NCI-H1105 (cell line): ENCODE data around the gene PRKX.
"Not testable (repeated sequence)": the region's sequence is repeated elsewhere in the genome, so short reads cannot be mapped to it uniquely, and the experiment has no call there.

Experiments
- DNase-seq: peaks from one replicate; lab custom pipeline; 2025; lab: John Stamatoyannopoulos, UW

Gene PRKX

DNA sequence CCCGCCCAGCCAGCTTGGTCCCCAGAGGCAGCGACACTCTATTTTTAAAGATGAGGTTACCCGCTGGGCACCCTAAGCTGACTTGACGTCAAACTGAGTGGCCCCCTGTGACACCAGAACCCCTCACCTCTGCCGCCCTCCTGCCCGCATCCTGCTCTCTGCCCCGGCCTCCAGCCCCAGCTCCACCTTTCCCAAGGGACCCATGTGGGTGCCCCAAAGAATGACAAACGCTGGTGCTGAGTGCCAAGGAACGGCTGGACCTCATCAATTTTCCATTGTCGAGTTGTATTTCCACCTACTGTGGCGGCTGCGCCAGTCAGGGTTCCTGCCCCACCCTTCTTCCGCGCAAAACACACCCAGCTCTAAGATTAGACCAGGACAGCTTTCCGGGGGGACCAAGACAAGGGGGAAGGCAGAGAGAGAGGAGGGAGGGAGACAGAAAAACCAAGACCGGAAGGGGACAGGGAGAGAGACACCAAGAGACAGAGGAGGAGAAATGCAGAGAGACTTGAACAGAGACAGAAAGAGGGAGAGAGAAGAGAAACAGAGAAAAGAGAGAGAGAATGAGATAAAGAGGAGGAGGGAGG lies 2.0 kb downstream of the PRKX start:
- DNase-seq = no peak

DNA sequence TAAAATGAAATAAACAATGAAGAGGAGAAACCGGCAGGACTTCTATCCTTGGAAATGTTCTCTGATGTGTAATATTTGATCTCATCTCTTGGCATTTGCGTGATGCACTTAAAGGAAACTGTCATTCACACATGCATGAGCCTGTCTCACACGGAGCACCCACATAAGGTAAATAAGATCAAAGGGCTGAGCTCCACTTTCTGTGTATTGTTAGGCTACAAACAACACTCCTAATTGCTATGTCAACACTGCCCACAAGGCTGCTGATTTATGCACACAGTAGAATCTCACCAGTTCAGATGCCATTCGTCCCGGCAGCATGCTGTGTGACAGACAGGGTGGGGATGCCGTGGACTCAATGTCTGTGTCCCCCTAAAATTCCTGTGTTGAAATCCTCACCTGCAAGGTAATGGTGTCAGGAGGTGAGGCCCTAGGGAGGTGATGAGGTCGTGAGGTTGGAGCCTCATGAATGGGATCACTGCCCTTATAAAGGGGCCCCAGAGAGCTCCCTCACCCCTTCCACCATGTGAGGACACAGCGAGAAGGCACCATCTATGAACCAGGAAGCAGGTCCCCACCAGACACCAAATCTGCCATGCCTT lies 5.7 kb downstream of the PRKX start:
- not testable (repeated sequence) for DNase-seq

DNA sequence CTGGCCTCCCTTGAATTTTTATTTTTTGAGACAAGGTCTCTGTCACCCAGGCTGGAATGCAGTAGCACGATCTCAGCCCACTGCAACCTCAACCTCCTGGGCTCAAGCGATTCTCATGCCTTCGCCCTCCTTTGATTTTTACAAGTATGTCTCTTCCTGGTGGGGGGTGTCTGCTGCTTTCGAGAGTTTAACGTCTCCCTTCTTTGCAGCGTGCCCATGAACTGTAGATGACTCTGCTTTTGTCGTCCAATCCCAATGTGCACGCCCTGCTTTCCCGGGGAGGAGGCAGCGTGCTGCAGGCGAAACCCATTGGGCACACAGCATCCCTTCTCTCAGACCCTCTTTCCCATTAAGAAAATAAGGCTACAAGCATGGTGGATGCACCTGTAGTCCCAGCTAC lies 7.0 kb downstream of the PRKX start:
- DNase-seq = no peak

DNA sequence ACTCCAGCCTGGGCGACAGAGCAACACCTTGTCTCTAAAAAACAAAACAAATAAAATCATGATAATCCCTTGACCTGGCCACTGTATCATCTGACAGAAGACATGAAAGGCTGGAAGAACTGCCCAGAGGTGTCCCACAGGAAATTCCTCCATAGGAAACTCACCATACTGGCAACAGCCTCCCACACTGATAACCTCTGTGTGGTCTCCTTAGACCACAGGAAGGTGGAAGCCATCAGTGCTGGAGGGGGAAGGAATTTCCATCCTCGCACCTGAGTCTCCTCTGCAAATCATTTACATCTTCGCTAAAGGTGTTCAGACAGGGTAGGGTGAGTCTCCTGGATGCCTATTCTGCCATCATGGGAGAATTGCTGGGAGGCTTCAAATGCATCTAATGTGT lies 10.2 kb downstream of the PRKX start:
- DNase-seq = not testable (repeated sequence)

DNA sequence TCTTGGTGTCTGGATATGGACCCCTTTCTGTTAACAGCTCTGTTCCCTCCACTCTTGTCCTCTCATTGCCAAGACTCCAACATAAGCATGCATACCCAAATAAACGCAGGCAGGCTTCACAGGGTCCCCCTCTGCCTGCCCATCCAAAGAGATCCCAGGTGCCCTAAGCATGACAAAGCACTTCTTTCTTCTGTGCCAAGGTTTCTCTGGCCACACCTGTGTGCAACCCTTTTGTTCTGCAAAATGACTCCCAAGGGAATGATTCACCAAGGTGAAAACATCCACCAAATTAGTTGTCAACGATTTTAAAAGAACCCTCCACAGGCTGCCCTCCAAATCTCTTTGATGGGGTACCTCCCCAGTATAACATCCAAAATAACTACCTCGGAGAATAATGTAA lies 11.4 kb downstream of the PRKX start:
- not testable (repeated sequence) for DNase-seq

DNA sequence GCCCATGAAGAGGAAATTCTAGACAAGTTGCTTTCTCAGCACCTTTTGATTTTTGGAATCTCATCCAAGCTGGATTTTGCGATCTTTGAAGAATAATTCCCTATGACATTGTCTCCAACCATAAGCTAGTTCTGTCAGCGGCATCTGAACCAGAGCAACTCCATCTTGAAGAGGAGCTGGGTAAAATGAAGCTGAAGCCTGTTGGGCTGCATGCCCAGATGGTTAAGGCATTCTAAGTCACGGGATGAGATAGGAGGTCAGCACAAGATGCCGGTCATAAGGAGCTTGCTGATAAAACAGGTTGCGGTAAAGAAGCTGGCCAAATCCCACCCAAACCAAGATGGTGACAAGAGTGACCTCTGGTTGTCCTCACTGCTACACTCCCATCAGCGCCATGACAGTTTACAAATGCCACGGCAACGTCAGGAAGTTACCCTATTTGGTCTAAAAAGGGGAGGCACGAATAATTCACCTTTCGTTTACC lies 12.0 kb downstream of the PRKX start:
- not testable (repeated sequence) for DNase-seq

DNA sequence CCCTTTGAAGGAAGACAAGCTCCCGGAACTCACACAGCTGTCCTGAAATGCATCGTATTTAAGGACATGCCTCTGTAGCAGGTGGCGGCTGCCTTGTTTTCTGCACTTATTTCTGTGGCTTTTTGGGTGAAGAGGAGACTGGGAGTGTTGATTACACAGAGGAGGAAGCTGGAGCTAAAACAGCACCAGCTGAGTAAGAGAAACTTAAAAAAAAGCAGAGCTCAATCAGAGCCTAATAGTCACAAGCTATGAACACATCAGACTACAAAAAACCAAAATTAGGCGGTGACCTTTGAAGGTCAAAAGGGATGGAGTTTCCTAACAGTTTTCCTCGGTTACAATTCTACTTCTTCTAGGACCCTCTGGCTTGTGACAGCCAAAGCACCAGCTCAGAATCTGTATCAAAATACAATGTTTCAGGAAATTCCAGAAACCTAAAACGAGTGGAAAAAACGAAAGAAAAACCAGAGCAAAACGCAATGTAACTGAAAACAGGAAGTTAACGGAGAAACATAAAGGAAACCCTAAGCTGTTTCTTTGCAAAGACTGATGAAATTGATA lies 13.5 kb downstream of the PRKX start:
- no peak for DNase-seq

DNA sequence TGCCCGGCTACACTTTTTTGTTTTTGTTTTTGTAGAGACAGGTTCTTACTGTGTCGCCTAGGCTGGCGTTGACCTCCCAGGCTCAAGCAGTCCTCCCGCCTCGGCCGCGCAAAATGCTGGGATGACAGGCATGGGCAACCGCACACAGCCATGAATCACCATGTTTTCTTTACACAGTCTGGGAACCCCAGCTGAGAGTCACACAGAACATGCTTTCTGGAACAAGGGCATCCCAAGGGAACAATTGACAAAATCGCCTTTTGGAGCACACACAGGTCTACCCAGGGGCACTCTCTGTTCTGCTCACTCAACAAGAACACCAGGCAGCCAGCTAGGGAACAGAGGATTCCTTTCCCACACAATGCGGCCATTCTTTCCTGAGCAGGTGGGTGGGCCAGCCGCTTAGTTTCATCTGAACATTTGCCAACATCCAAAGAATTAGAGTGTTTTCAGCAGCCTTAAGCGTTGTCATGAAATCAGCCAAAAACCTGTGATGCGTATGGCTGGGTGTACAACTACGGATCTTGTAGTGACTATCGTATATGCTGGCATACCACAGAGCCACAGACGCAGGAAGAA lies 15.7 kb downstream of the PRKX start:
- DNase-seq = peak; percentile 53

DNA sequence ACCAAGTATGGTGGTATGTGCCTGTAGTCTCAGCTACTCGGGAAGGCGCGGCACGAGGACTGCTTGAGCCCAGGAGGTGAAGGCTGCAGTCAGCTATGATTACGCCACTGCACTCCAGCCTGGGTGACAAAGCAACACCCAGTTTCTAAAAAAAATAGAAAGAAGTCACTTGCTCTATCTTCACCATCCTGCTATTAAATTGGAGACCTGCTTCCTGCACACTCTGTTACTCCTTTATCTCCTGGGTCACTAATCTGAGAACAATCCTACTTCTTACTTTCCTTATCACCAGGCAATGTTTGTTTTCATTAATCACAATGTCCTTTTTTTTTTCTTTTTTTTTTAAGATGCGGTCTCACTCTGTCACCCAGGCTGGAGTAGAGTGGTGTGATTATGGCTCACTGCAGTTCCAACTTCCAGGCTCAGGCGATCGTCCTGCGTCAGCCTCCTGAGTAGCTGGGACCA lies 16.2 kb downstream of the PRKX start:
- DNase-seq = no peak

DNA sequence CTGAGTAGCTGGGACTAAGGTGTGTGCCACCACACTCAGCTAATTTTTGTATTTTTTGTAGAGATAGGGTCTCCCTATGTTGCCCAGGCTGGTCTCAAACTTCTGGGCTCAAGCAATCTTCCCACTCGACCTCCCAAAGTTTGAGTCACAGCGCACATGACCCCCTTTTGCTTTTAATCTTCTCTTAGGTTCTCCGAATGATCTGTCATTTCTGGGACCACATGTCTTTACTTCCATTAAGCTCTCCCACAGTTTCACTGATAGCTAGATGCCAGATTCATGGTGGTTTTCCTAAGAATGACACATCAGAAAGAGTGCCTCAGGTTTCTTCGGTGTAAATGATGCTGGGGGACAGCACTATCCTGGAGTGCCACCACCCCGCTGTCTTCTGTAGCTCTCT lies 17.9 kb downstream of the PRKX start:
- DNase-seq = no peak

DNA sequence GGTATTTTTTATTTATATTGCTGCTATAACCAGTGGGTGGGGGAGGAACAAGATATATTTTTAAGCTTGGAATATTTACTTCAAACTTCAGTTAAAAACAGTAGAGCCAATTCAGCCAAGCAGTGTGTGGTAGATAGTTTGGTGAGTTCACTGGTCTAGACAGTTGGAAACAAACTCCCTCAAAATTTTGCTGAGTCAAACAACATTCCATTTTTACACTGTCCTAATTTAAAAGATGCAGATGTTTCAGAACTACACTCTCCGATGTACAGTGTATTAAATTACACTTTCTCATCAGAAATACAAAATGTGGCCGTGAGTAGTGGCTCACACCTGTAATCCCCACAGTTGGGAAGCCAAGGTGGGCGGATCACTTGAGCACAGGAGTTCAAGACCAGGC lies 23.3 kb downstream of the PRKX start:
- no peak for DNase-seq

DNA sequence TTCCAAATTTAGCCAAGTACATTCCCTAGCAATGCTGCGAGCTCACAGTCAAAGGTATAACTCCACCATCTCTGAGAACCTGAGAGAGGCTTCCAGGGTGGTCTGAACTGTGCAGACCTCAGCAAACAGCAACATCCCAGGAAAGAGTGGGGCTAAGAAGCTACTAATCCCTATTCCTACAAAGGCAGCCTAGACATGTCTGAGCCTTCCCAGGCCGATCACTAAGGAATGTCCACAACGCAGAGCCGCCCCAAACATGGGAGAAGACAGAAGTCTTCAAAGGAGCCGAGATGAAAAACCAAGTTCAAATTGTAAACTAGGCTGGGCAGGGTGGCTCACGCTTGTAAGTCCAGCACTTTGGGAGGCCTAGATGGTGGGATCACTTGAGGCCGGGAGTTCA lies 30.2 kb downstream of the PRKX start:
- DNase-seq = not testable (repeated sequence)

DNA sequence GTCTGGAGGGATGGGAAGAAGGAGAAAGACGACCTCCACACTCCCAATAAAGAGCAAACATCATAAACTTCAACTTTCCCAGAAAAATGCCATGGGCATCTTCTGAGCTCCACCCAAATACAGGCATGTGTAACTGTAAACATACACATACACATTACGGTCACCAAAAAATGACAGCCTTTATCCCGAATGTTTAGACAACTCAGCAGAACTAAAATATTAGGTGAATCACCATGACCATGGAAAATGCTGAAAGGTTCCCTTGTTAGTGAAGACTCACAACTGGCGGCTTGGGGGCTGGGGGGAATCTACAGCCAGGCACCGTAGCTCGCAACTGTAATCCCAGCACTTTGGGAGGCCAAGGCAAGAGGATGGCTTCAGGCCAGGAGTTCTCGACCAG lies 33.0 kb downstream of the PRKX start:
- no peak for DNase-seq

DNA sequence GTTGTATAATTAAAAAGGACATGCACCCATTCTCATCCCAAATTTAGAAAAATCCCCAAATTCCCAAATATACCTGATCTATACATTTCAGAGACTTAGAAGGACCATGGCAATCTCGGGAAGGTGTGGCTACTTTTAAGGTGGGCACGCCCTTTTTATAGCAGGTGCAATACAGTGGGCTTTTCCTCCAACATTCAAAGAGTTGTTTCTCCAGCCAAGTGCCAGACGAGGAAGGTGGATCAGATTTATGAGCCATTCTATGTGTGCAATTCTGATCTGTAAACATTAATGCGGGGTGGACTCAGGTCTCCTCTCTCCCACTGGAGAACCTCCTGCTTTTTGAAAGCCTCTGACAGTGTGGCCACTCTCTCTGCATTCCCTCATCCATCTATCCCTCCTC lies 33.8 kb downstream of the PRKX start:
- DNase-seq = no peak

DNA sequence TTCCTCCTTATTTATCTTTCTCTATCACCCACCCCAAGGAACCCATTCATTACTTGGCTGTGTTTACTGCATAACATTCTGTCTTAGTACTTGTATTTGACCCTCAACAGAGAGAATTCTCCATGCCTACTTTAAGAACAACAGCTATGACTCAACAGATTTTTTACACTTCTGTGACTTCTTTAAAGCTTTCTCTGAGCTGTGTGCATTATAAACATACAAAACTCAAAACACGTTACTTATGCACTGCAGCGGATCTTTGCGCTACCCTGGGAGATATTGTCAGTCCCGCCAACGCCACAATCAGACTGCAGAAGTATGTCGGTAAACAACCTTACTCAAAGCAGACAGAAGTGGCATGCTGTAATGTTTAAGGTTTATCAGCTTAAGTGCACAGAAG lies 35.1 kb downstream of the PRKX start:
- no peak for DNase-seq

DNA sequence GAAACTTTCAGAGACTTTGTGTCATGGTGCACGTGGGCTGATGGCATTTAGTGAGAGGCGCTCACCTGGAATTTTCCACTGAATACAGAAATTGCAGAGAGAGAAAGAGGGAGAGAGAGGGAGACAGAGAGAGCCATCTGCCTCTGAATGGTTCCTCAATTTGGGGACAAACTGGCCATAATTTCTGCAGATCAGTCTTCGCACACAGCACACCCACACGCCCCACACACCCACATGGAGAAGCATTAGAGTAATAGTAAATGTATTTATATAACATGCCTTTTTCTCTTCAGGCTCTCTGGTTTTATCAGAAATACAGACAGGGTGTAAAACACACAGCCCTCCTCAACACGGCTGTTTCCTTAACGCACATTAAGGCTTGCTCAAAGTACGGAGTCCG lies 38.6 kb downstream of the PRKX start:
- DNase-seq = no peak

DNA sequence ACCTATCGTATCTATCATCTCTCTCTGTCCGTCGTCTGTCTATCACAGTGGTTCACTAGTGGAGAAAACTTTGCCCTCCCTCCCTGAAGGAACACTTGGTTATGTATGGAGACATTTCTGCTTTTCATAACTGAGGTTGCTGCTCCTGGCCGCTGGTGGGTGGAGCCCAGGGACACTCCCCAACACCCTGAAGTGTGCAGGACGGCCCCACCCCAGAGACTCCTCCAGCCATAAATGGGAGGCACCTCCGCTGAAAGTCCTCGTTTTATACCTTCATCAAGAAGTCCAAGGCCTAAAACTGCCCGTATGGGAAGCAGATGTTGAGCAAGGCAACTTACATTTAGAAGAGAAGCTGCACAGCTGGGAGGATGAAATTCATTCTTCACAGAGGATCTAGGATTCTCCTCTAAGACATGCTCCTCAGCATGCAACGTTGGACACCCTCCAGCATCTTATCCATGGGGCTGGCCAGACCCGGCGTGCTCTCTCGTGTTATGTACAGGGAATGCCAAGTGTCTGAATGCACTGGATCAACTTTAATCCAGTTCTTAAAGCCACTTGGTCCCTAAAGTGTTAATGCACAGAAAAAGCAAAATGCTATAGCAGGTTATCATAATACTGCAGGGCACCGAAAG lies 43.5 kb downstream of the PRKX start:
- DNase-seq = no peak

DNA sequence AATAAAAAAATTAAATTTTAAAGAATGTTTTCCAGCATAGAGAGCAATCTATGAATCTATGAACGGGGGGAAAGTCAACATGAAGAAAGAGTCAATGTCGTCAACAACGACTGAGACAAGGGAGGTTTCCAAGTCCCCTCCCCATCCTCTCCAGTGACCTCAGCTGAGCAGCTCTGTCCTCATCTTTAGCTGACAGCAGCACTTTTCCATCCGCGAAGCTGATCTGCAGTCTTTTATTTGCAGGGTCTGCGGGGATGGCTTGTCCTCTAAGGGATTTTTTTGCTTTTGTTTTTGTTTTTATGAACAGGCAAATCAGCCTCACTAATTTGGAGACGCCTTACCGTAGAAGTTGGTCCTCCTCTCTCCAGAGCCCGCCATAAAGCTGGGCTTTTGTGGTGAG lies 46.5 kb downstream of the PRKX start:
- DNase-seq = no peak

DNA sequence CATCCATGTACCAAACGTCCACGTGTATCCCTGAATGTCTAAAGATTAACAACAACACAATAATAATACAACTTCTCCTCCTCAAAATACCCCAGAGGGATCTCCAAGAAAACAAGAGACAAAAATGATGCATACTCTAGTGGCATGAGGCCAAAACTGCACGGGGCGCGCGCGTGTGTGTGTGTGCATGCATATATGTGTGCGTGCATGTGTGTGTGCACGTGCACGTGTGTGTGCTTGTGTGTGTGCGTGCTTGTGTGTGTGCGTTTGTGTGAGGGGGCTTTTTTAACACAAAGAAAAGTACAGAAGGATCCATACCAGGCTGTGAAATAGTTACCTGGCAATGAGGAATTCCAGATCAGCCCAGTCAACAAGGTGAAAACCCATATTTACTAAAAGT lies 48.5 kb downstream of the PRKX start:
- no peak for DNase-seq

DNA sequence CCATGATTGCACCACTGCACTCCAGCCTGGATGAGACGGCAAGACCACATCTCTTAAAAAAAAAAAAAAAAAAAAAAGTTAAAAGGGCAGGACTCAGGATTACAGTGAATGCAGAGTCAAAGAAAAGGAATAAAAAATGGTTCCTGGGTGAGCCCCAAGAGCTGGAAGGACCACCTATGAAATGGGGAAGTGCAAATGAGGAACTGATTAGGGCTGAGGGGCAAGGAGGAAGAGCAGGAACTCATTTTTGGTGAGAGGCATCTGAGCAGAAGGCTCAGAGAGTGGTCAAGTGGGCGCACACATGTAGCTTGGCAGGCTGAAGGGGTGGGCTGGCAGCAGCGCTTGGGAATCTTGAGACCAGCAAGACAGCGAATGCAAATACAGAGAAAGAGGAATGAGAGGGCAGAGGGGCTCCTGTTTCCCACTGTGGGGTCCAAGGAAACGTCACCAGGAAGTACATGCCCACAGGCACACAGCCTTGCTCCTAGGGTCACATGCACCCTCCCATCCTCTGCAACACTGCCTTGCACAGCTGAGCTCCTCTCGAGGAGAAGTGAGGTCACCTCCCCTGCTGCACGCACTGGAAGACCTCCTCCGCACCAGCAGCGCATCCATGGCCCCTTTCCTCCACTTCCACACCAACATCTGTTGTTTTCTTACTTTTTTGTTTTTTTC lies 49.7 kb downstream of the PRKX start:
- not testable (repeated sequence) for DNase-seq

DNA sequence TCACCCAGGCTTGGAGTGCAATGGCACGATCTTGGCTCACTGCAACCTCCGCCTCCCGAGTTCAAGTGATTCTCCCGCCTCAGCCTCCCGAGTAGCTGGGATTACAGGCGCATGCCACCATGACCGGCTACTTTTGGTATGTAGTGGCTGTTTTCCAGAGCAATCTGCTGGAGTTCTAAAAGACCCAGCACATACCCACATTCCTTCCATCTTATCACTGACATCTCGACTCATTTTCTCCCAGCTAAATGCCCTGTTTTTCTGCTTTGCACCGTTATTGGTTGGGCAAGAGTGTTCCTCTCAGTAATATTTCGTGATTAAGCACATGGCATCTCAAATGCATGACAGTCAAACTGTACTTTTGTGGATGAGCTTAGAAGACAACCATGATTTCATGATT lies 53.7 kb downstream of the PRKX start:
- DNase-seq = no peak

DNA sequence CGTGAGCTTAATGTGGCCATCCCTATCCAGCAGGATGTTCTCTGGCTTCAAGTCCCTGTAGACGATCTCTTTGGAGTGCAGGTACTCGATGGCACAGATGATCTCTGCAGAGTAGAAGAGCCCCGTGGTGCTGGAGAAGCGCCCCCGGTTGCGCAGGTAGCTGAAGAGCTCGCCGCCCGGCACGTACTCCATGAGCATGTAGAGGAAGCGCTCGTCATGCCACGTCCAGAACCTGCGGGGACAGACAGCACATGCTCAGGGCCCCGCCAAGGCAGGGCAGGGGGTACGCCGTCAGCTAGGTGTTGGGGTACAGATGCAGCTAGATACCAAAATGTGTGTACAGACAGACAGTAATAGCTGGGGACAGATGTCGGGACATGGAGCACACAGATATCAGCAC lies 58.3 kb downstream of the PRKX start:
- no peak for DNase-seq
